HG02763 (cell line): ENCODE measurements around the gene HCAR1.
"Not testable (repeated sequence)": the region's sequence is repeated elsewhere in the genome, so short reads cannot be mapped to it uniquely, and the experiment has no call there.

Experiments
- ATAC-seq: cut with Tn5 transposase; IDR thresholded peaks from one replicate; pipeline ENCODE4 v1.9.1; 2021; ENCODE audit warnings: mild to moderate bottlenecking, moderate library complexity; ENCODE audit not compliant: unreplicated experiment

HCAR1 gene

GRCh38 chr12:122730215-122731014 lies at the start of gene HCAR1:
HCAR1 (minus strand) TSS chr12:122730844; CDS start chr12:122730339, 505 bp downstream.
- ATAC-seq, result no peak

GRCh38 chr12:122757568-122757967 lies 26.9 kb upstream of the HCAR1 start:
- ATAC-seq, result no peak

GRCh38 chr12:122754790-122755189 lies 24.1 kb upstream of the HCAR1 start:
- no peak for ATAC-seq

GRCh38 chr12:122753319-122753650 lies 22.6 kb upstream of the HCAR1 start:
- no peak for ATAC-seq

- peak; percentile 96 for ATAC-seq
Measured at GRCh38 chr12:122752464-122753318, 22.0 kb upstream of the HCAR1 start, which contains the start of gene DENR. DENR (plus strand) TSS chr12:122752824; CDS start chr12:122753702, 878 bp downstream.

- not testable (repeated sequence) for ATAC-seq
Measured at GRCh38 chr12:122750781-122751515, 20.3 kb upstream of the HCAR1 start.

- no peak for ATAC-seq
Measured at GRCh38 chr12:122749569-122750332, 19.1 kb upstream of the HCAR1 start.

- no peak for ATAC-seq
Measured at GRCh38 chr12:122747224-122748135, 16.8 kb upstream of the HCAR1 start.

- ATAC-seq, result no peak
Measured at GRCh38 chr12:122743895-122744525, 13.4 kb upstream of the HCAR1 start.

- no peak for ATAC-seq
Measured at GRCh38 chr12:122740351-122740750, 9.7 kb upstream of the HCAR1 start.

GRCh38 chr12:122738571-122738970 lies 7.9 kb upstream of the HCAR1 start:
- ATAC-seq, result no peak

- ATAC-seq, result no peak
Measured at GRCh38 chr12:122732611-122733010, 2.0 kb upstream of the HCAR1 start.

GRCh38 chr12:122732170-122732569 lies 1.5 kb upstream of the HCAR1 start:
- no peak for ATAC-seq

GRCh38 chr12:122729583-122730214 lies 945 bp downstream of the HCAR1 start:
- ATAC-seq, result no peak

GRCh38 chr12:122726080-122726558 lies 4.5 kb downstream of the HCAR1 start:
- no peak for ATAC-seq

GRCh38 chr12:122725452-122726079 lies 5.1 kb downstream of the HCAR1 start:
- ATAC-seq, result no peak

- ATAC-seq, result no peak
Measured at GRCh38 chr12:122724641-122725243, 5.9 kb downstream of the HCAR1 start.
